ENCODE data around the gene SRCIN1.
"Not testable (repeated sequence)": the region's sequence is repeated elsewhere in the genome, so short reads cannot be mapped to it uniquely, and the experiment has no call there.

Gene SRCIN1

GRCh38 chr17:38538906-38539305, 66.8 kb downstream of the SRCIN1 start:
- peak; percentile 26 for DNase-seq

GRCh38 chr17:38536661-38537060, 69.1 kb downstream of the SRCIN1 start:
- DNase-seq = no peak

GRCh38 chr17:38535886-38536285, 69.9 kb downstream of the SRCIN1 start:
- DNase-seq = no peak

- DNase-seq = no peak
Measured at GRCh38 chr17:38534498-38534885, 71.3 kb downstream of the SRCIN1 start.

- no peak for DNase-seq
Measured at GRCh38 chr17:38533866-38534497, 71.8 kb downstream of the SRCIN1 start.

- no peak for DNase-seq
Measured at GRCh38 chr17:38533241-38533640, 72.5 kb downstream of the SRCIN1 start.

GRCh38 chr17:38532451-38532850, 73.3 kb downstream of the SRCIN1 start:
- DNase-seq = no peak

GRCh38 chr17:38531761-38532160, 74.0 kb downstream of the SRCIN1 start:
- not testable (repeated sequence) for DNase-seq

- not testable (repeated sequence) for DNase-seq
Measured at GRCh38 chr17:38530856-38531255, 74.9 kb downstream of the SRCIN1 start.

GRCh38 chr17:38528141-38528540, 77.6 kb downstream of the SRCIN1 start:
- DNase-seq = not testable (repeated sequence)

GRCh38 chr17:38526526-38526925, 79.2 kb downstream of the SRCIN1 start:
- not testable (repeated sequence) for DNase-seq

GRCh38 chr17:38512473-38513058, 93.2 kb downstream of the SRCIN1 start:
- no peak for DNase-seq

- no peak for DNase-seq
Measured at GRCh38 chr17:38511150-38512108, 94.3 kb downstream of the SRCIN1 start.

GRCh38 chr17:38510421-38511149, 95.2 kb downstream of the SRCIN1 start:
- DNase-seq = no peak

GRCh38 chr17:38509772-38510420, 95.9 kb downstream of the SRCIN1 start:
- no peak for DNase-seq

- DNase-seq = no peak
Measured at GRCh38 chr17:38508954-38509771, 96.6 kb downstream of the SRCIN1 start.

GRCh38 chr17:38508570-38508950, 97.2 kb downstream of the SRCIN1 start:
- no peak for DNase-seq

- no peak for DNase-seq
Measured at GRCh38 chr17:38507921-38508569, 97.7 kb downstream of the SRCIN1 start.

- no peak for DNase-seq
Measured at GRCh38 chr17:38507436-38507835, 98.3 kb downstream of the SRCIN1 start.

- DNase-seq = no peak
Measured at GRCh38 chr17:38504216-38504615, 101.5 kb downstream of the SRCIN1 start.

GRCh38 chr17:38503286-38503913, 102.4 kb downstream of the SRCIN1 start:
- not testable (repeated sequence) for DNase-seq
